Rectal smooth muscle tissue (tissue), 1 donor: Measurements from ENCODE around the gene UFD1.

Source experiments
- H3K27ac ChIP-seq: one replicate; pipeline ENCODE4 v1.7.0; 2013; ENCODE audit warnings: low read depth, low read length, inconsistent platforms
- H3K27me3 ChIP-seq: one replicate; pipeline ENCODE4 v1.7.0; 2013; ENCODE audit warnings: low read length; ENCODE audit not compliant: control insufficient read depth, insufficient read depth
- H3K36me3 ChIP-seq: one replicate; pipeline ENCODE4 v1.7.0; 2013; ENCODE audit warnings: low read length; ENCODE audit not compliant: control insufficient read depth, insufficient read depth
- H3K4me1 ChIP-seq: one replicate; pipeline ENCODE4 v1.7.0; 2013; ENCODE audit warnings: low read length; ENCODE audit not compliant: control insufficient read depth, insufficient read depth
- H3K4me3 ChIP-seq: one replicate; pipeline ENCODE4 v1.7.0; 2013; ENCODE audit warnings: low read length
- H3K9ac ChIP-seq: one replicate; pipeline ENCODE4 v1.7.0; 2013; ENCODE audit warnings: low read length

The UFD1 gene

DNA sequence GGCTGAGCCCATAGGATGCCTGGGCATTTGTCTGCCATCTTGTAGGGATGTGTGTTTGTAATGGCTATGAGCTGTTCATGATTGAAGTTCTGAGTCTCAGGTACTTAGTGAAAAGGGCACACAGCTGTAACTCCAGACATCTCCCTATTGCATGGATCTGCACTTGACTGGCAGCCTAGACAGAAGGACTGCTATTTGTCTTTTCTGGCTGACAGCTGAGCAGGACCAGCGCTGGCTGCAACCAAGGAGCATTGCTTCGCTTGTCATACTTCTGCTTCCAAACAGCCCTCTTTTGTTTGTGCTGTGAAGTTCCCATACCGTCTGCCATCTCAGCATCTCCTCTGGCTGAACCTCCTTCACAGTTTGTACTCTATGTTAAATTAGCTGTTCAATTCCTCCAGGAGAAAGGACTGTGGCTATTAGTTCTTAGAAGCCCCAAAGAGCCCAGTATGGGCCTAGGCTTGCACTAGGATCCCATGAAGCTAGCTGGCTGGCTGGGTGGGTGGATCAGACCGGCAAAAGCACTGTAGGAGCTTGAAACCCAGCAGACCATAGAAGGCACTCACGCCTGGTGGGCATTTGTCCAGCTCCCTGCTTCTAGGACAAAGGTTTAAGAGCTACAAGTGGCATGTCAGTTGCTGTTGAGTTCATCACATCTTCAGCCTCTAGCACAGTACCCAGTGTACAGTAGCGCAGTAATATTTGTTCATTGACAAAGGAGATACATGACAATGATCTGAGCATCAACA, 67.9 kb downstream of the UFD1 start:
- no peak overlapping the region for H3K27ac ChIP-seq
- no peaks in the 10 kb centered on the region for H3K27me3 ChIP-seq
- no peaks in the 10 kb centered on the region for H3K4me1 ChIP-seq
- no peak overlapping the region for H3K9ac ChIP-seq
- H3K36me3 ChIP-seq = peaks cover 5% of the 10 kb centered on the region
- no peak overlapping the region for H3K4me3 ChIP-seq

DNA sequence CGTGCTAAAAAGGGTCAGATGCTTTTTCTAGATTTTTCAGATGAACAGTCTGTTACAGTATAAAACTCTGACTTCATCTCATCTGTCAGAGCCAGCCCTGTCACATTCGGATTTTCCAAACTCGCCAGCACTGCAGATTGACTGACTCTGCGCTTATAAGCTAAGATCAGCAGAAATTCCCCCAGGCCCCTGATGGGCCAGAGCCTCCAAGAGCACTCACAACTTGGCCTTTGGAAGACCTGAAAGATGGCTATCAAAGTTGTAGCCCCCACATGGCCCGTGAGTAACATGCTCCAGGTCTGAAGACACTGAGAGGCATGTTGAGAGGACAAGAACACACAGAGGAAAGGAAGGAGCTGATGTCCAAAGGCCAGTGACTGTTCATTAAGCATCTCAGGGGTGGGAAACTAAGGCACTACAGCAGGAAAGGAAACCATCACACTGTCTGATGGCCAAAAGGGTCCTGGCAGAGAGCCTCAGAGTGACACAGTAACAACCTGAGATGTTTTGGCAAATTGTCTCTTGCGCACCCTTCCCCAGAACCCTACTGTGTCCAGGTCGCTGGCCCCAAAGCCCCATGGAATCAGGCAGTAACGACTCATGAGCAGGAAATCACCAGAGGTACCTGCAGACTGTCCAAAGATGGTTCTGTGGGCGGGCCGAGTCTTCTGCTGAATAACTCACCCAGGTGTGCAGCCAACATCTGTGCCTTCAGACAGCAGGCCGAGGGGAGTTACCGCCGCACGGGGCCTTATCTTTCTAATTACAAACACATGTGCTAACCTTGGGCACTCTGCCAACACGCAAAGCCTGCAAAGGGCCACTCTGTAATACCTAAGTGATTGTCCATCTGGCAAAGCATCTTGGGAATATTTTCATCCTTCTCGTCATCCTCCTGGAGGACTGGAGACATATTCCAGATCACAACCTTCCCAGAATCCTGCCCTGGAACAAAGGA, 71.1 kb downstream of the UFD1 start:
- no peak overlapping the region for H3K9ac ChIP-seq
- no peak overlapping the region for H3K27ac ChIP-seq
- peaks cover 12% of the 10 kb centered on the region for H3K36me3 ChIP-seq
- no peaks in the 10 kb centered on the region for H3K27me3 ChIP-seq
- no peak overlapping the region for H3K4me3 ChIP-seq
- no peaks in the 10 kb centered on the region for H3K4me1 ChIP-seq

DNA sequence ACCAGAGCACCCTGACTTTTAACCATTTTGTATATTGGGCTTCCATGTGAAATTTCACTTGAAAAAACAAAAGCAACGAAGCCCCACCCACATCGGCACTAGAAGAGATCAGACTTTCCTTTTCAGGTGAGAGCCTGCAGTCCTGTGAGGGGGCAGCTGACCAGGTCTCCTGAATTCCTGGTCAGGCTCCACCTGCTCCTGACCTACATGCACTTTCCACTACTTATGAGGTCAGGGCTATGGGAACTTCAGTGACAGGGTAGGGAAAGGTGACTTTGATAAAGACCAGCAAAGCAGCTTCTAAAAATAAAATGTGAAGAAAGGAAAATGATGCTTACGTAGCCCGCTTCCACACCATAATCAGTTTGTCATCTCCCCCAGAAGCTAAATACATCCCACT, 72.1 kb downstream of the UFD1 start:
- no peak overlapping the region for H3K9ac ChIP-seq
- H3K27me3 ChIP-seq = no peaks in the 10 kb centered on the region
- H3K36me3 ChIP-seq = peaks cover 12% of the 10 kb centered on the region
- no peaks in the 10 kb centered on the region for H3K4me1 ChIP-seq
- no peak overlapping the region for H3K4me3 ChIP-seq
- H3K27ac ChIP-seq = no peak overlapping the region

DNA sequence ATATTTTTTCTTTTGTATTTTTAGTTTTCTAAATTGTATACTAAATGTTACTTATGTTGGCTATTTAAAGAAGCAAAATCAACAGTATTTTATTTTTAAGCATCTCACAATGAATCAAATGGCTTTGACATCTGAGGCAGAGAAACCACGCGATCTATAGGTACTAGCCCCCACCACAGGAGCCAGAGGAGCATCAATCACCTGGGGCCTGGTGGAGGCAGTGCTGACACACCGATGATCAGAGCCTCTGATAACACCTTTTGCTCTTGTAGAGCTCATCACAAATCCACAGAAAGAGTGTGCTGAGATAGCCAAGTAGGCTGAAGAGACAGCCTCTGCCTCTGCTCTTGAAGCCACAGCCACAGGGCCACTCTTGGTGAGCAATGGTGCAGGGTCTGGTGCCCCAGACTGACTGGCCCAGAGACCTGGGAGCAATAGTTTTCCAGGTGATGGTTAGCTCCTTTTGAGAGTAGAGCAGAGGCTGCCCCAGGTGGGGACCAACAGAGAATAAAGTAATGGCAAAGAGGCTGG, 72.6 kb downstream of the UFD1 start:
- Histone ChIP-seq H3K27me3 (no peaks in the 10 kb centered on the region), H3K27ac (no peak overlapping the region), H3K9ac (no peak overlapping the region), H3K36me3 (peaks cover 15% of the 10 kb centered on the region), H3K4me1 (no peaks in the 10 kb centered on the region), H3K4me3 (no peak overlapping the region)

DNA sequence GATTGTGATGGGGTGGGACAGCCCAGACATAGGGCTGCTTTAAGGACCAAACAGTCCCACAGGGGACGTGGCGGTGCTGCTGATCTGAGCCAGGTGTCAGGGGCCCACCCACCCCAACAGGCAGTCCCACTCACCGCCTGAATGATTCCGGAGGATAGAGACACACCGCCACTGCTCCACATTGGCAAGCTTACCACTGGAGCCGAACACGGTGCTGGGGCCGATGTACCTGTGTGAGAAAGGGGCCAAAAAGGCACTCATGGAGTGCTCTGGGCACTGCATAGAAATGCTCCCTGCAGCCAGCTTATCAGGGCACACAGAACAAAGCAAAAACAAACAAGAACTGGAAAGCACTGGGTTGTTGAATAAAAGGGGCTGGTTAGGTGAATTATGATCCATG, 73.3 kb downstream of the UFD1 start:
- H3K9ac ChIP-seq = no peak overlapping the region
- no peaks in the 10 kb centered on the region for H3K4me1 ChIP-seq
- H3K36me3 ChIP-seq = peaks cover 17% of the 10 kb centered on the region
- no peak overlapping the region for H3K4me3 ChIP-seq
- no peaks in the 10 kb centered on the region for H3K27me3 ChIP-seq
- no peak overlapping the region for H3K27ac ChIP-seq

DNA sequence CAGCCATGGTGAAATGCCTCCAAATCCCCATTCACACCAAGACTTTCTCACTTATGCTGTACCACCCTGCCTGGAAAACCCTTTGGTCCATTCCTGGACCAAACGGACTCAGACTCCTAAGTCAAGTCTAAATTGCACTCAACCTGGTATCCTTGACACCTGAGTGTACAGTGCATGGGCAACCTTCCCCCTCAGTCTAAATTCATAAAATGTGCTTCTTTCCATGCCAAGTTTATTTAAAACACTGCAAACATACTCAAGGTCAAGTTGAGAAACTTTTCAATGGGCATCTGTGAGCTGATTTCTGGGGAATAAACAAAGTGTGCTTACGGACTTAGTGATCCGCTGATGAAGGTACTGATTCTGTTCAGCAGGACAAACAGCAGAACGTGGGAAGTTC, 73.9 kb downstream of the UFD1 start:
- Histone ChIP-seq H3K27me3 (no peaks in the 10 kb centered on the region), H3K4me1 (no peaks in the 10 kb centered on the region), H3K9ac (no peak overlapping the region), H3K27ac (no peak overlapping the region), H3K36me3 (peaks cover 17% of the 10 kb centered on the region), H3K4me3 (no peak overlapping the region)

DNA sequence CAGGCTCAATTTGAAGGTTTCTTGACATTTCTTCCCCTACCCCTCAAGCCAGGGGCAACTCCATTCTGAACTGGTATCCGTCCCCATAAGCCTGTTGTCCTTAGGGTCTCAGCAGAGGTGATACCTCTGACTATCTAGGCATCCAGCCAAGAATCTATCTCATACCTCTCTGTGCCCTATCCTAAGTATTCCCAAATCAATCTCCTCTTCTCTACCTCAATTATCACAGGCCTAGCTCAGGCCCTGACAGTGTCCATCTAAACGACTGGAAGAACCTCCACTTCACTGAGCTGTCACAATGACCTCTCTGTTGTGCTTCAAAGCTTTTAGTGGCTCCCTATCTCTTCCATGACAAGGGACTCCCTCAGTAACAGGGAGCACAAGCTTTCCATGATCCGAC, 74.3 kb downstream of the UFD1 start:
- H3K4me3 ChIP-seq = no peak overlapping the region
- H3K27ac ChIP-seq = no peak overlapping the region
- H3K27me3 ChIP-seq = no peaks in the 10 kb centered on the region
- no peaks in the 10 kb centered on the region for H3K4me1 ChIP-seq
- H3K9ac ChIP-seq = no peak overlapping the region
- H3K36me3 ChIP-seq = peaks cover 17% of the 10 kb centered on the region

DNA sequence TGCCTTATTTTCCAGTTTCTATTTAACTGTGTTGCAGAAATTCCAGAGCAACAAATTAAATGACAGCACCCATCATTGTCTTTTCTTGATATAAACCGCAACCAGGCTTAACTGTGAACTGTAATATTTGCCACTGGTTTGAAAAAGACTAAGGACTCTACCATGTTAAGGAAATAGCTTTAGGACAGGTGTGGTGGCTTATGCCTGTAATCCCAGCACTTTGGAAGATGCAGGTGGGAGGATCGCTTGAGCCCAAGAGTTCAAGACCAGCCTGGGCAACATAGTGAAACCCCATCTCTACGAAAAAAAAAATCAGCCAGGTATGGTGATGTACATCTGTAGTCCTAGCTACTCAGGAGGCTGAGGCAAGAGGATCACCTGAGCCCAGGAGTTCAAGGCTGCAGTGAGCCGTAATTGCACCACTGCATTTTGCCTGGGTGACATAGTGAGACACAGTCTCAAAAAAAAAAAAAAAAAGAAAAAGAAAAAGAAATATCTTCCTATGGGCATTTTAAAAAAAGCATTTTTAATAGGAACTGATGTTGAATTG, 76.3 kb downstream of the UFD1 start:
- H3K36me3 ChIP-seq = peaks cover 20% of the 10 kb centered on the region
- H3K27me3 ChIP-seq = no peaks in the 10 kb centered on the region
- no peak overlapping the region for H3K27ac ChIP-seq
- no peak overlapping the region for H3K9ac ChIP-seq
- no peak overlapping the region for H3K4me3 ChIP-seq
- H3K4me1 ChIP-seq = no peaks in the 10 kb centered on the region

DNA sequence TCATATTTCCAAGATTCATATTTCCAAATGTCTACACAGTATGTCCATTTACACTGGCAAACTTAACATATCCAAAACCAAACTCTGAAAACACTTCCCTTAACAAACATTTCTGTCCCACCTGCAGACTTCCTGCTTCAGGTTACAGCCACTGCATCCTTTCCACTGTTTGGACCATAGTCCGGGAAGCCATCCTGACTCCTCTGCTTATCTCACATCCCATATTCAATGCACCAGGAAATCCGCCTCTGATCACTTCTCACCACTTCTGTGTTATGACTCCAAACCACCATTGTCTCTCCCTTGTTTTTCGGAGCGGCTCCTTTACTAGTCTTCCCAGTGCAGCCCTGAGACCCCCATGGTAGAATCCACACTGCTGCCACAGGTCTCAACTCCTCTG, 77.5 kb downstream of the UFD1 start:
- H3K36me3 ChIP-seq = peaks cover 28% of the 10 kb centered on the region

DNA sequence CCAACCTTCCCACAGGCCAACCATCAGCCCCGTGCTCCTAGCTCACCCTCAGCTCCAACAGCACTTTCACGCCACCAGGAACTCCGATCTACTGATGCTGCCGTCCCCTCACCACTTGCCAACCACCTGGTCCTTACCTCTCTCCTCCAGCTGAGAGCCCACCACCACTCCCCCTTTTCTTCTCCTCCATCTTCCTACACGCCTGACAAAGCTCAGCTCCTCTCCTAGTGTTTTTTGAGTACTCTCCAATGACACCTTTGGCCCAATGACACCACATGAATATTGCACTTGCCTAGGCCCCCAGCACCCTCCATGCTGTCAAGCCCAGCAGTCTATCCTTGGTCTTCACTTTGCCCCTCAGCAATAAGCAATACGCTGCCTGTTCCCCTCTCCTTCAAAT, 78.1 kb downstream of the UFD1 start:
- Histone ChIP-seq H3K9ac (no peak overlapping the region), H3K36me3 (peaks cover 26% of the 10 kb centered on the region)

More for the DNA sequence above, 77.5 kb downstream of the UFD1 start:
- no peak overlapping the region for H3K9ac ChIP-seq
- no peak overlapping the region for H3K27ac ChIP-seq
- H3K27me3 ChIP-seq = no peaks in the 10 kb centered on the region
- H3K4me1 ChIP-seq = no peaks in the 10 kb centered on the region
- no peak overlapping the region for H3K4me3 ChIP-seq

More for the DNA sequence above, 78.1 kb downstream of the UFD1 start:
- Histone ChIP-seq H3K4me1 (no peaks in the 10 kb centered on the region), H3K27me3 (no peaks in the 10 kb centered on the region), H3K4me3 (no peak overlapping the region), H3K27ac (no peak overlapping the region)
